Calu3 (cell line): ENCODE measurements around the gene SKI. TPM values are rescaled to one million over a fixed set of nuclear protein-coding genes. Genes with fewer than 3 reads are reported as not detected.

Experiments used
- BruUV-seq: library from RNA; stranded (reverse); fragments of 400-500 nt; replicated peaks from 2 replicates; lab custom pipeline; 2021; lab: Mats Ljungman, UMichigan
- CTCF ChIA-PET: fragments of 300-600 bp; sonication (Branson Sonifier 250); formaldehyde crosslinking; loops from one replicate; lab custom pipeline; 2022; ENCODE audit warnings: antibody characterized with exemption; lab: Charles Lee
- DNase-seq: peaks from one replicate; pipeline ENCODE4 v3.0.0; 2022
- H3K27ac Mint-ChIP-seq: one replicate; pipeline ENCODE4 v1.8.0; 2022; ENCODE audit warnings: mixed read lengths; ENCODE audit not compliant: unreplicated experiment
- H3K27me3 Mint-ChIP-seq: one replicate; pipeline ENCODE4 v1.8.0; 2022; ENCODE audit warnings: mixed read lengths; ENCODE audit not compliant: unreplicated experiment
- H3K36me3 Mint-ChIP-seq: one replicate; pipeline ENCODE4 v1.8.0; 2022; ENCODE audit warnings: mild to moderate bottlenecking, moderate library complexity, mixed read lengths; ENCODE audit not compliant: insufficient read depth, unreplicated experiment
- H3K4me1 Mint-ChIP-seq: one replicate; pipeline ENCODE4 v1.8.0; 2022; ENCODE audit warnings: mild to moderate bottlenecking, low read depth, mixed read lengths; ENCODE audit not compliant: unreplicated experiment
- H3K4me3 Mint-ChIP-seq: one replicate; pipeline ENCODE4 v1.8.0; 2022; ENCODE audit warnings: mild to moderate bottlenecking, low read depth, moderate library complexity, mixed read lengths; ENCODE audit not compliant: unreplicated experiment
- H3K9me3 Mint-ChIP-seq: one replicate; pipeline ENCODE4 v1.8.0; 2022; ENCODE audit warnings: low read depth, mixed read lengths; ENCODE audit not compliant: unreplicated experiment
- CTCF ChIP-seq: fragments of 200-600 bp; IDR thresholded peaks from one replicate; pipeline ENCODE4 v1.8.0; 2022; ENCODE audit warnings: antibody characterized with exemption; ENCODE audit not compliant: unreplicated experiment
- intact Hi-C: fragments of 100-400 bp; cut with micrococcal nuclease; formaldehyde crosslinking; loops from one replicate; pipeline ENCODE4 v1.10.0; 2022; ENCODE audit not compliant: unreplicated experiment
- total RNA-seq: library from RNA; stranded (reverse); gene quantifications from 2 replicates; pipeline ENCODE4 v1.2.3, GENCODE V29; 2022

Gene SKI
- total RNA-seq, 1 experiment from 2014 or later, result 33.8 TPM

- no peak for DNase-seq
- BruUV-seq, result no TSS peak
- Mint-ChIP-seq H3K27me3 (no peaks in the 10 kb centered on the region), H3K4me1 (no peaks in the 10 kb centered on the region), H3K36me3 (no peaks in the 10 kb centered on the region), H3K27ac (no peak overlapping the region), H3K9me3 (no peaks in the 10 kb centered on the region), H3K4me3 (no peak overlapping the region)
- intact Hi-C loops, result no loop called here
- no peak for TF ChIP-seq CTCF
- CTCF ChIA-PET, result no interaction called here
Measured at GRCh38 chr1:2344121-2344681, 116.1 kb downstream of the SKI start.

GRCh38 chr1:2344744-2345296 lies 116.7 kb downstream of the SKI start:
- BruUV-seq, result no TSS peak
- H3K36me3 Mint-ChIP-seq, result no peaks in the 10 kb centered on the region

GRCh38 chr1:2345297-2346075 lies 117.4 kb downstream of the SKI start:
- Mint-ChIP-seq H3K27ac (no peak overlapping the region), H3K36me3 (no peaks in the 10 kb centered on the region), H3K4me1 (no peaks in the 10 kb centered on the region), H3K9me3 (no peaks in the 10 kb centered on the region), H3K4me3 (no peak overlapping the region), H3K27me3 (no peaks in the 10 kb centered on the region)
- no peak for DNase-seq
- CTCF ChIA-PET, result no interaction called here
- TF ChIP-seq CTCF, result no peak
- intact Hi-C loops, result no loop called here
- BruUV-seq, result no TSS peak

More at GRCh38 chr1:2344744-2345296, 116.7 kb downstream of the SKI start:
- DNase-seq, result no peak
- no peak overlapping the region for H3K4me3 Mint-ChIP-seq
- H3K9me3 Mint-ChIP-seq, result no peaks in the 10 kb centered on the region
- intact Hi-C loops, result no loop called here
- CTCF ChIA-PET, result no interaction called here
- no peak for TF ChIP-seq CTCF
- H3K27ac Mint-ChIP-seq, result no peak overlapping the region
- no peaks in the 10 kb centered on the region for H3K27me3 Mint-ChIP-seq
- H3K4me1 Mint-ChIP-seq, result no peaks in the 10 kb centered on the region

GRCh38 chr1:2346691-2347408 lies 118.7 kb downstream of the SKI start:
- Mint-ChIP-seq H3K9me3 (no peaks in the 10 kb centered on the region), H3K27me3 (no peaks in the 10 kb centered on the region), H3K27ac (no peak overlapping the region), H3K4me3 (no peak overlapping the region), H3K36me3 (no peaks in the 10 kb centered on the region), H3K4me1 (no peaks in the 10 kb centered on the region)
- CTCF ChIA-PET, result no interaction called here
- DNase-seq, result no peak
- BruUV-seq, result no TSS peak
- intact Hi-C loops, result no loop called here
- TF ChIP-seq CTCF, result no peak
